ENCODE data around the gene LRGUK.
"Not testable (repeated sequence)": the region's sequence is repeated elsewhere in the genome, so short reads cannot be mapped to it uniquely, and the experiment has no call there.

The LRGUK gene

GRCh38 chr7:134126966-134127848 is at the start of gene LRGUK:
Gene LRGUK, plus strand, starts transcription at chr7:134127340. Its CDS starts 28 bp downstream, at chr7:134127368.
- DNase-seq (ENCODE audit: low read depth, low spot score): peak; percentile 40

- DNase-seq (ENCODE audit: low read depth, low spot score): not testable (repeated sequence)
These were observed 49.6 kb upstream of the LRGUK start for GRCh38 chr7:134077560-134077959.

- DNase-seq (ENCODE audit: low read depth, low spot score): no peak
These were observed 48.1 kb upstream of the LRGUK start for GRCh38 chr7:134078991-134079390.

GRCh38 chr7:134081695-134082094 is 45.4 kb upstream of the LRGUK start:
- no peak for DNase-seq (ENCODE audit: low read depth, low spot score)

- DNase-seq (ENCODE audit: low read depth, low spot score): no peak
These were observed 43.2 kb upstream of the LRGUK start for GRCh38 chr7:134083766-134084487.

GRCh38 chr7:134084488-134085144 is 42.5 kb upstream of the LRGUK start:
- DNase-seq (ENCODE audit: low read depth, low spot score): no peak

- no peak for DNase-seq (ENCODE audit: low read depth, low spot score)
These were observed 41.8 kb upstream of the LRGUK start for GRCh38 chr7:134085311-134085710.

GRCh38 chr7:134086998-134087735 is 40.0 kb upstream of the LRGUK start:
- no peak for DNase-seq (ENCODE audit: low read depth, low spot score)

GRCh38 chr7:134088199-134088598 is 38.9 kb upstream of the LRGUK start:
- DNase-seq (ENCODE audit: low read depth, low spot score): no peak

GRCh38 chr7:134089446-134089845 is 37.7 kb upstream of the LRGUK start:
- DNase-seq (ENCODE audit: low read depth, low spot score): no peak

- no peak for DNase-seq (ENCODE audit: low read depth, low spot score)
These were observed 29.1 kb upstream of the LRGUK start for GRCh38 chr7:134098072-134098471.

- DNase-seq (ENCODE audit: low read depth, low spot score): no peak
These were observed 25.4 kb upstream of the LRGUK start for GRCh38 chr7:134101716-134102115.

GRCh38 chr7:134104166-134104565 is 23.0 kb upstream of the LRGUK start:
- DNase-seq (ENCODE audit: low read depth, low spot score): no peak

- no peak for DNase-seq (ENCODE audit: low read depth, low spot score)
These were observed 21.3 kb upstream of the LRGUK start for GRCh38 chr7:134105841-134106240.

GRCh38 chr7:134108802-134109201 is 18.3 kb upstream of the LRGUK start:
- no peak for DNase-seq (ENCODE audit: low read depth, low spot score)

GRCh38 chr7:134113655-134114054 is 13.5 kb upstream of the LRGUK start:
- DNase-seq (ENCODE audit: low read depth, low spot score): no peak

GRCh38 chr7:134114992-134115391 is 12.1 kb upstream of the LRGUK start:
- no peak for DNase-seq (ENCODE audit: low read depth, low spot score)

- DNase-seq (ENCODE audit: low read depth, low spot score): no peak
These were observed 6.7 kb upstream of the LRGUK start for GRCh38 chr7:134120405-134120804.

GRCh38 chr7:134121632-134122139 is 5.5 kb upstream of the LRGUK start:
- DNase-seq (ENCODE audit: low read depth, low spot score): no peak

- DNase-seq (ENCODE audit: low read depth, low spot score): no peak
These were observed 4.2 kb upstream of the LRGUK start for GRCh38 chr7:134122980-134123379.

- no peak for DNase-seq (ENCODE audit: low read depth, low spot score)
These were observed 994 bp upstream of the LRGUK start for GRCh38 chr7:134126146-134126545.

Measured in iPS DF 19.7 (cell line).